MCF 10A (cell line): ENCODE measurements around the gene SYT14. TPM values are rescaled to one million over a fixed set of nuclear protein-coding genes. Genes with fewer than 3 reads are reported as not detected.

Source experiments
- BruUV-seq: library from RNA; stranded (reverse); fragments of 400-500 nt; replicated peaks from 2 replicates; lab custom pipeline; 2021; lab: Mats Ljungman, UMichigan
- CTCF ChIA-PET: fragments of 300-600 bp; sonication (Branson Sonifier 250); formaldehyde crosslinking; extraction: SDS; loops from one replicate; lab custom pipeline; 2021; ENCODE audit warnings: antibody characterized with exemption, inconsistent platforms; lab: Yijun Ruan, JAX
- POLR2A ChIA-PET: fragments of 300-600, 350-650 bp; sonication (Branson Sonifier 250); formaldehyde crosslinking; extraction: SDS; loops from one replicate; lab custom pipeline; 2020; ENCODE audit warnings: antibody characterized with exemption, inconsistent platforms; lab: Yijun Ruan, JAX
- DNase-seq: peaks from one replicate; pipeline ENCODE4 v3.0.0-alpha.2; 2018; ENCODE audit not compliant: unreplicated experiment
- H3K27ac Mint-ChIP-seq: one replicate; pipeline ENCODE4 v1.8.0; 2022; ENCODE audit warnings: mild to moderate bottlenecking, low read depth, mixed read lengths; ENCODE audit not compliant: unreplicated experiment
- H3K27me3 Mint-ChIP-seq: one replicate; pipeline ENCODE4 v1.8.0; 2022; ENCODE audit warnings: mixed read lengths; ENCODE audit not compliant: insufficient read depth, unreplicated experiment
- H3K36me3 Mint-ChIP-seq: one replicate; pipeline ENCODE4 v1.8.0; 2022; ENCODE audit warnings: mild to moderate bottlenecking, moderate library complexity, mixed read lengths; ENCODE audit not compliant: insufficient read depth, unreplicated experiment
- H3K4me1 Mint-ChIP-seq: one replicate; pipeline ENCODE4 v1.8.0; 2022; ENCODE audit warnings: mixed read lengths; ENCODE audit not compliant: insufficient read depth, unreplicated experiment
- H3K4me3 Mint-ChIP-seq: one replicate; pipeline ENCODE4 v1.8.0; 2022; ENCODE audit warnings: mild to moderate bottlenecking, moderate library complexity, mixed read lengths; ENCODE audit not compliant: unreplicated experiment
- H3K9me3 Mint-ChIP-seq: one replicate; pipeline ENCODE4 v1.8.0; 2022; ENCODE audit warnings: mixed read lengths; ENCODE audit not compliant: unreplicated experiment
- intact Hi-C: fragments of 100-400 bp; cut with micrococcal nuclease; formaldehyde crosslinking; loops from 2 replicates; pipeline ENCODE4 v1.14.1; 2022
- total RNA-seq: library from RNA; stranded (reverse); gene quantifications from 2 replicates; pipeline ENCODE4 v1.2.3, GENCODE V29; 2022
- TF ChIP-seq, protein P1 (sequence below): fragments of 200-600 bp; IDR thresholded peaks from one replicate; pipeline ENCODE4 v1.8.0; 2022; ENCODE audit warnings: antibody characterized with exemption, mild to moderate bottlenecking; ENCODE audit not compliant: unreplicated experiment

Gene SYT14
- total RNA-seq, 1 experiment from 2014 or later = 0.79 TPM

DNA sequence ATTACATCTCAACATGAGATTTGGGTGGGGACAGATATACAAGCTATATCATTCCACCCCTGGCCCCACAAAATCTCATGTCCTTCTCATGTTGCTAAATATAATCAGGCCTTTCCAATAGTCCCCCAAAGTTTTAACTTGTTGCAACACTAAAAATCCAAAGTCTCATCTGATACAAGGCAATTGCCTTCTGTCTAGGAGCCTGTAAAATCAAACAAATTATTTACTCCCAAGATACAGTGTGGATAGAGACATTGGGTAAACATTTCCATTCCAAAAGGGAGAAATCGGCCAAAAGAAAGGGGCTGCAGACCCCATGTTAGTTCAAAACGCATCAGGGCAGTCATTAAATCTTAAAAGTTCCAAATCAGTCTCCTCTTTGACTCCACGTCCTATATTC is 47.0 kb downstream of the SYT14 start:
- no peak overlapping the region for H3K27ac Mint-ChIP-seq
- H3K4me3 Mint-ChIP-seq = no peak overlapping the region
- DNase-seq = no peak
- no peaks in the 10 kb centered on the region for H3K36me3 Mint-ChIP-seq
- no peaks in the 10 kb centered on the region for H3K27me3 Mint-ChIP-seq
- H3K4me1 Mint-ChIP-seq = peaks cover 16% of the 10 kb centered on the region
- intact Hi-C loops = loop anchor here (5.0 kb wide), 1 partner anchor 408 kb away; no protein-coding TSS in a partner anchor
- ChIA-PET CTCF (interaction anchor here (0.9 to 20.8 kb wide), 5 partner anchors 76 to 135 kb away, joined by 3 to 814 read pairs (median 5); no protein-coding TSS in a partner anchor), POLR2A (interaction anchor here (1.7 to 1.8 kb wide), 2 partner anchors 124 to 127 kb away, joined by 6 to 9 read pairs; no protein-coding TSS in a partner anchor)
- TF ChIP-seq, protein P1, sequence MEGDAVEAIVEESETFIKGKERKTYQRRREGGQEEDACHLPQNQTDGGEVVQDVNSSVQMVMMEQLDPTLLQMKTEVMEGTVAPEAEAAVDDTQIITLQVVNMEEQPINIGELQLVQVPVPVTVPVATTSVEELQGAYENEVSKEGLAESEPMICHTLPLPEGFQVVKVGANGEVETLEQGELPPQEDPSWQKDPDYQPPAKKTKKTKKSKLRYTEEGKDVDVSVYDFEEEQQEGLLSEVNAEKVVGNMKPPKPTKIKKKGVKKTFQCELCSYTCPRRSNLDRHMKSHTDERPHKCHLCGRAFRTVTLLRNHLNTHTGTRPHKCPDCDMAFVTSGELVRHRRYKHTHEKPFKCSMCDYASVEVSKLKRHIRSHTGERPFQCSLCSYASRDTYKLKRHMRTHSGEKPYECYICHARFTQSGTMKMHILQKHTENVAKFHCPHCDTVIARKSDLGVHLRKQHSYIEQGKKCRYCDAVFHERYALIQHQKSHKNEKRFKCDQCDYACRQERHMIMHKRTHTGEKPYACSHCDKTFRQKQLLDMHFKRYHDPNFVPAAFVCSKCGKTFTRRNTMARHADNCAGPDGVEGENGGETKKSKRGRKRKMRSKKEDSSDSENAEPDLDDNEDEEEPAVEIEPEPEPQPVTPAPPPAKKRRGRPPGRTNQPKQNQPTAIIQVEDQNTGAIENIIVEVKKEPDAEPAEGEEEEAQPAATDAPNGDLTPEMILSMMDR = no peak
- no peaks in the 10 kb centered on the region for H3K9me3 Mint-ChIP-seq
- no TSS peak for BruUV-seq

DNA sequence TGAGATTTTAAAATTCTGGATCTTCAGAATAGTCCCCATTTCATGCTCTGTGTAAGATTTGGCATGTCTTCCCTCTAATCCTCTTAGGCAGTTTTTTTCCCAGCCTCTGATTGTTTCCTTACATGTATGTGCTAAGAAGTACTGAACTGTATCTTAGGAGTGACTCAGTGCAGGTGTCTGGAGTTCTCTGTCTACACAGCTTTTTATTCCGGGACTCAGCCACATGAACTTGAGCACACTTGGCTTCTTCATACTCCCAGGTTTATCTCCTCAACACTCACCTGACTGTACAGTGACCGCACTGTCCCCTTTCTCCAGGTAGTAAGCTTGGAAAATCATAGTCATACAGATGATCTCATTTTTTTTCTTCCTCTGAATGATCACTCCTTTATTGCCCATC is 50.7 kb downstream of the SYT14 start:
- POLR2A ChIA-PET = interaction anchor here (0.6 to 5.9 kb wide), 15 partner anchors 41 to 183 kb away, joined by 3 to 87 read pairs (median 7); partner anchors contain the start of genes IRF6 and UTP25
- no TSS peak for BruUV-seq
- Mint-ChIP-seq H3K4me1 (peaks cover 16% of the 10 kb centered on the region), H3K27me3 (peaks cover 7% of the 10 kb centered on the region), H3K36me3 (no peaks in the 10 kb centered on the region), H3K4me3 (no peak overlapping the region), H3K9me3 (no peaks in the 10 kb centered on the region), H3K27ac (peak overlapping the region; percentile 70)
- TF ChIP-seq, protein P1 = no peak
- no peak for DNase-seq
- intact Hi-C loops = loop anchor here (1.0 to 5.0 kb wide), 4 partner anchors 102 to 411 kb away; no protein-coding TSS in a partner anchor
- CTCF ChIA-PET = interaction anchor here (0.7 to 20.8 kb wide), 30 partner anchors 7 to 416 kb away, joined by 3 to 814 read pairs (median 7); partner anchors contain the start of gene UTP25

DNA sequence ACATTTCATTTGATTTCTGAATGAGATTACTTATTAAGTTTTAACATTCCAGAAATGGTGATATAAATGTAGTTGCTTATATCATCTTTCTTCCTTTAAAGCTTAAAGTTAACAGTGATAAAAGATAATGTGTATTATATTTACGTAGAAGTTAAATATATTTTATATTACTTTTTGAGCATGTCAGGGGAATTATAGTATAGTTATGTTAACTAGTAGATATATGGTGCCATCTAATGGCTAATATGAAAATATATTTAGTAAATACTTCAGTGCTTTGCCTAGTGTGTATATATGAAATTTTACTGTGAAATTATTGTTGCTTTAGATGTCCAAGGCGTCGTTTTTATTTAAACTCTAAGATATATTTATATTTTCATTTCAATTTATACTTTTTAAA is 51.5 kb downstream of the SYT14 start:
- Mint-ChIP-seq H3K27me3 (peaks cover 15% of the 10 kb centered on the region), H3K9me3 (no peaks in the 10 kb centered on the region), H3K4me3 (no peak overlapping the region), H3K36me3 (no peaks in the 10 kb centered on the region), H3K27ac (peak overlapping the region; percentile 70), H3K4me1 (peaks cover 16% of the 10 kb centered on the region)
- DNase-seq = peak; percentile 42
- intact Hi-C loops = loop anchor here (1.0 to 5.0 kb wide), 4 partner anchors 103 to 412 kb away; no protein-coding TSS in a partner anchor
- TF ChIP-seq, protein P1 = peak; percentile 74
- no TSS peak for BruUV-seq
- CTCF ChIA-PET = interaction anchor here (0.6 to 20.8 kb wide), 34 partner anchors 8 to 388 kb away, joined by 3 to 814 read pairs (median 6); partner anchors contain the start of gene UTP25
- POLR2A ChIA-PET = interaction anchor here (0.7 to 5.9 kb wide), 15 partner anchors 41 to 184 kb away, joined by 3 to 87 read pairs (median 7); partner anchors contain the start of genes IRF6 and UTP25

DNA sequence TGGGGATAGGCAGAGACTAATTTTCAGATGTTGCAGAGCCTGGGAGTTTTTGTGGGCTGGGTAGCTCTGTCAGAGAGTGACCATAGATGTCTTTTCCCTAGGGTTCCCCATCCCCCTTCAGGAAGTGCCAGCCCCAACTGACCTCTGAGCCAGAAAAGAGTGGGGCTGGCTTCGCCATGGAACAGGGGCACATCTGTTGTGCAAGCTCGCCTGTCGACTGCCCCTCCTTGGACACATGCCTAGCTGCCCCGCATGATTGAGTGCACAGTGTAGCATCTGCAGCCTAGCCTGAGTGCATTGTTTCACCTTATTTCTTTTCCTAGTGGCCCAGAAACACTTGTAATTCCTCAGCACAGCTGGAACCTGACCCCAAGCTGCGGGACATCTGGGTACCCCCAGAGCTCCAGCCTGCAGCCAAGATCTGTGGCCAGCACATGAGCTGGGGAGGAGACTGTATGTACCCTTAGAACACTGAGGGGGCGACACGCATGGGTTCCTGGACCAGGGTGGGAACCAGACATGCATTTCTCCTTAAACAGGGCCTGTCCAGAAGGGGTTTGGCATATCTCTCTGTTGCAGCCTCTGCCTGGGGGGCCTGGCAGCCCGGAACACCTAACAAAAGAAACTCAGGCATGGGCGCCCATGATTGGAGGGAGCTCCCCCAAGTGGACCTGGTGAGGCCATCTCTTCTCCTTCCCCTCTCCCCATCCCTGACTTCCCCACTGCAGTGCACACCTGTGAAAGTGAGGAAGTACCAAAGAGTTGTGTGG is 55.2 kb downstream of the SYT14 start:
- TF ChIP-seq, protein P1 = no peak
- BruUV-seq = no TSS peak
- Mint-ChIP-seq H3K27me3 (peaks cover 52% of the 10 kb centered on the region), H3K9me3 (no peaks in the 10 kb centered on the region), H3K4me3 (no peak overlapping the region), H3K36me3 (no peaks in the 10 kb centered on the region), H3K27ac (no peak overlapping the region), H3K4me1 (peaks cover 11% of the 10 kb centered on the region)
- POLR2A ChIA-PET = interaction anchor here (0.7 to 1.6 kb wide), 6 partner anchors 10 to 240 kb away, joined by 3 to 5 read pairs (median 3); no protein-coding TSS in a partner anchor
- intact Hi-C loops = no loop called here
- CTCF ChIA-PET = interaction anchor here (0.7 to 20.8 kb wide), 11 partner anchors 12 to 318 kb away, joined by 3 to 814 read pairs (median 9); no protein-coding TSS in a partner anchor
- no peak for DNase-seq
